ENCODE results near the gene TSPAN18. TPM values are rescaled to one million over a fixed set of nuclear protein-coding genes. Genes with fewer than 3 reads are reported as not detected.

Gene TSPAN18
- total and polyA plus RNA-seq, 8 donors: 0.69 to 2.7 (median 1.5) TPM

DNA sequence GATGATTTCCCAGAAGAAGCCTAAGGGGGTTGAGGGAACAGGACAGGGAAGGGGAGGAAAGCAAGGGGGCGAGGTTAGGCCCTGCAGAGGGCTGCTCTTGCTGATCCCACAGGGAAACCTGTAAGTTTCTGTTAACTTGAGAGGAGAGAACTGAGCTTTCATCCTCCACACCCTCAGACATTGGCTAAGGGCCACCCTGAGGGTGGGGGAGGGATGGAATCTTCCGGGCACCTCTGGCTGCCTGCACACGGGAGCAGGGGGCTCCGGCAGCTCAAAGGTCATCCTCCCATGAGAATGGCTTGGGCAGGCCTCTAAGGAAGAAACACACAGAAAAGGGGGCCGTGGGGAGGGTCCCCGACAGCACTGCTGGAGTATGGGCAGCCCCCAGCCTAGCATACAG, 108.1 kb downstream of the TSPAN18 start:
- ATAC-seq: no peak
- TF ChIP-seq, protein P1, sequence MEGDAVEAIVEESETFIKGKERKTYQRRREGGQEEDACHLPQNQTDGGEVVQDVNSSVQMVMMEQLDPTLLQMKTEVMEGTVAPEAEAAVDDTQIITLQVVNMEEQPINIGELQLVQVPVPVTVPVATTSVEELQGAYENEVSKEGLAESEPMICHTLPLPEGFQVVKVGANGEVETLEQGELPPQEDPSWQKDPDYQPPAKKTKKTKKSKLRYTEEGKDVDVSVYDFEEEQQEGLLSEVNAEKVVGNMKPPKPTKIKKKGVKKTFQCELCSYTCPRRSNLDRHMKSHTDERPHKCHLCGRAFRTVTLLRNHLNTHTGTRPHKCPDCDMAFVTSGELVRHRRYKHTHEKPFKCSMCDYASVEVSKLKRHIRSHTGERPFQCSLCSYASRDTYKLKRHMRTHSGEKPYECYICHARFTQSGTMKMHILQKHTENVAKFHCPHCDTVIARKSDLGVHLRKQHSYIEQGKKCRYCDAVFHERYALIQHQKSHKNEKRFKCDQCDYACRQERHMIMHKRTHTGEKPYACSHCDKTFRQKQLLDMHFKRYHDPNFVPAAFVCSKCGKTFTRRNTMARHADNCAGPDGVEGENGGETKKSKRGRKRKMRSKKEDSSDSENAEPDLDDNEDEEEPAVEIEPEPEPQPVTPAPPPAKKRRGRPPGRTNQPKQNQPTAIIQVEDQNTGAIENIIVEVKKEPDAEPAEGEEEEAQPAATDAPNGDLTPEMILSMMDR (IDR thresholded peaks at IDR 0.05): no peak
- DNase-seq: no peak

DNA sequence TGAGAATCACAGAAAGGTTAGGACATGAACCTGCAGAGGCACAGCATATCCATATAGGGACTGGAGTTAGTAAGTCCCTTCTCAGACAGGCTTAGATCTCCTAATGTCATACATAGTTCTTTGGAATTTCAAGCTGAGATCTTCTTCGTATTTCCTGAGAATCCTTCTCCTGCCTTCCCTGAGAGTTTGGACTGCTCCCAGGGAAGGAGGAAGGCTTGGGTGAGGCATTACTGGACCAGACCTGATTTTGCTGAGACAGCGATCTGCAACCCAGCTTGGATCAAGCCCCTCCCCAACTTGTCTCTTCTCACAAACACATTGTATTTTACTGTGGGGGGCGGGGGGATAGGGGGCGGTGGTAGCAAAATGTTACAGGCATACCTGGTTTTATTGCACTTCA, 108.5 kb downstream of the TSPAN18 start:
- no peaks in the 10 kb centered on the region for H3K4me1 ChIP-seq
- TF ChIP-seq, protein P1 (IDR thresholded peaks at IDR 0.05): no peak
- ATAC-seq (no peak), DNase-seq (no peak), FAIRE-seq (no peak)
- WGBS, 2 donors: 68 to 70% methylated on average over 4 of the region's 4 CpGs
- H3K9me3 ChIP-seq: no peaks in the 10 kb centered on the region
- no peaks in the 10 kb centered on the region for H3K36me3 ChIP-seq
- H3K27ac ChIP-seq: no peak overlapping the region
- no peak overlapping the region for H3K4me3 ChIP-seq
- intact Hi-C loops (cut with DNase I): no loop called here
- H3K27me3 ChIP-seq: no peaks in the 10 kb centered on the region

More for the DNA sequence above, 108.1 kb downstream of the TSPAN18 start:
- no peaks in the 10 kb centered on the region for H3K9me3 ChIP-seq
- 62 to 71% methylated on average over 6 of the region's 6 CpGs for WGBS, 2 donors
- FAIRE-seq: no peak
- intact Hi-C loops (cut with DNase I): no loop called here
- H3K27me3 ChIP-seq: no peaks in the 10 kb centered on the region
- no peaks in the 10 kb centered on the region for H3K4me1 ChIP-seq
- no peak overlapping the region for H3K4me3 ChIP-seq
- H3K36me3 ChIP-seq: no peaks in the 10 kb centered on the region
- no peak overlapping the region for H3K27ac ChIP-seq

- H3K27ac ChIP-seq: no peak overlapping the region
- FAIRE-seq: no peak
Measured at GRCh38 chr11:44835938-44836337, 109.2 kb downstream of the TSPAN18 start.

GRCh38 chr11:44837661-44838060, 110.9 kb downstream of the TSPAN18 start:
- Histone ChIP-seq H3K36me3 (no peaks in the 10 kb centered on the region), H3K9me3 (no peaks in the 10 kb centered on the region), H3K4me3 (no peak overlapping the region), H3K27ac (no peak overlapping the region), H3K27me3 (no peaks in the 10 kb centered on the region), H3K4me1 (no peaks in the 10 kb centered on the region)
- DNase-seq (no peak), FAIRE-seq (no peak), ATAC-seq (no peak)
- WGBS, 2 donors: 55 to 66% methylated on average over 1 of the region's 1 CpG
- intact Hi-C loops (cut with DNase I): no loop called here
- TF ChIP-seq, protein P1 (IDR thresholded peaks at IDR 0.05): no peak

More at GRCh38 chr11:44835938-44836337, 109.2 kb downstream of the TSPAN18 start:
- H3K27me3 ChIP-seq: no peaks in the 10 kb centered on the region
- intact Hi-C loops (cut with DNase I): no loop called here
- H3K4me3 ChIP-seq: no peak overlapping the region
- ATAC-seq: no peak
- H3K4me1 ChIP-seq: no peaks in the 10 kb centered on the region
- H3K36me3 ChIP-seq: no peaks in the 10 kb centered on the region
- TF ChIP-seq, protein P1 (IDR thresholded peaks at IDR 0.05): no peak
- 54 to 64% methylated on average over 4 of the region's 4 CpGs for WGBS, 2 donors
- no peak for DNase-seq
- H3K9me3 ChIP-seq: no peaks in the 10 kb centered on the region

DNA sequence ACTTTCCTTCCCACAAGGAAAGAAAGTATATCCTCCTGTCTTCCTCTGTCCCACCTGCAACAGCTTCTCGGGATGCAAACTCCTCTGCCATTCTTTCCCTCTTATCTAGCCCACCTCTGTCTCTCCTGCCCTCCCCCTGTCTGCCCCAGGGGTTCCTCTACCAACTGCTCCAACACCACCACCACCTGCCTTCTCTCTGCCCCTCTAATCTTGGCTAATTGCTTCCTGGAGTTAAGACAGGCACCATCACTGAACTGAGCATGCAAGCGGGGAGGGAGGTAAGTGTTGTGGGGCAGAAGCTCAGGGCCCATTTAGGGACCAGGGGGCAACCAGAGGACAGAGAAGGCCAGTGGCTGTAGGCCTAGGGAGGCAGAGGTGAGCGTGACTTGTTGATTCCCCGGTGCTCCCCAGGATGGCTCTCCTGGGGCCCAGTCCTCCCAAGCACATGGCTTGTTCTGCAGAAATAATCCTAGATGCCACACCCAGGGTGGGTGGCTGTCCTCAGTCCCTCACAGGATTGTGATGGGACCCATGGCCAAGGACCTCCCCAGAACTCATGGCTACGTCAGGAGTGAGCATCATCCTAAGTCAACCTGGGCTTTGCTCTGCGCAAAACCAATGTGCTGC, 112.8 kb downstream of the TSPAN18 start:
- Histone ChIP-seq H3K4me1 (no peaks in the 10 kb centered on the region), H3K4me3 (no peak overlapping the region), H3K27ac (no peak overlapping the region), H3K36me3 (no peaks in the 10 kb centered on the region), H3K27me3 (no peaks in the 10 kb centered on the region), H3K9me3 (no peaks in the 10 kb centered on the region)
- TF ChIP-seq, protein P1 (IDR thresholded peaks at IDR 0.05): no peak
- ATAC-seq (no peak), FAIRE-seq (no peak), DNase-seq (no peak)
- WGBS, 2 donors: 69 to 83% methylated on average over 5 to 6 of the region's 6 CpGs
- intact Hi-C loops (cut with DNase I): no loop called here

Measured in pancreas (tissue), 10 donors.